ENCODE data around the gene NFIA.

The NFIA gene

GRCh38 chr1:61083807-61084440 is 1.6 kb downstream of the NFIA start:
- DNase-seq (ENCODE audit: low read depth, low spot score): peak; percentile 32

DNA sequence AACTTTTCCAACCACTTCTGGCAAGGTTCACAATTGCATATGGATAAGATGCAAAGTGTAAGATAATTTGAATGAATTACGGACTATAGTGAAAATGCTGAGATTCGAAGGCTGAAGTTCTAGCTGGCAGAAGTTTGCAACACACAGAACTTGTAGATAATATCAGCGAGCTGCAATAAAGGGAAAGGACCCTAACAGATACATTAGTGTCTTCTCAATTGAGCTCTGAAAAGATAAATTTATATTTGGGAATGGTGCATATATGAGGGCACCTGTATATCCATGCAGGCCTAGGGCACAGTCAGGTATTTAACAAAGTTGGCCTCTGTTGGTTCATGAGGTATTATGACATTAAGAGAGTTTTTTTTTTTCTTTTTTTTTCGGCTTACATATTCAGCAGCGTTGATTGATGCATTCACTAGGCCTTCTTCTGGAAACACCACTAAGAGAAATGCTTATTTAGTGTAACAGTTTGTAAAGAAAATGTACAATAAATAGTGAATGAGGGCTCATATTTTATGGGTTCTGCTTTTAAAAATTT is 2.2 kb downstream of the NFIA start:
- peak; percentile 39 for DNase-seq (ENCODE audit: low read depth, low spot score)

DNA sequence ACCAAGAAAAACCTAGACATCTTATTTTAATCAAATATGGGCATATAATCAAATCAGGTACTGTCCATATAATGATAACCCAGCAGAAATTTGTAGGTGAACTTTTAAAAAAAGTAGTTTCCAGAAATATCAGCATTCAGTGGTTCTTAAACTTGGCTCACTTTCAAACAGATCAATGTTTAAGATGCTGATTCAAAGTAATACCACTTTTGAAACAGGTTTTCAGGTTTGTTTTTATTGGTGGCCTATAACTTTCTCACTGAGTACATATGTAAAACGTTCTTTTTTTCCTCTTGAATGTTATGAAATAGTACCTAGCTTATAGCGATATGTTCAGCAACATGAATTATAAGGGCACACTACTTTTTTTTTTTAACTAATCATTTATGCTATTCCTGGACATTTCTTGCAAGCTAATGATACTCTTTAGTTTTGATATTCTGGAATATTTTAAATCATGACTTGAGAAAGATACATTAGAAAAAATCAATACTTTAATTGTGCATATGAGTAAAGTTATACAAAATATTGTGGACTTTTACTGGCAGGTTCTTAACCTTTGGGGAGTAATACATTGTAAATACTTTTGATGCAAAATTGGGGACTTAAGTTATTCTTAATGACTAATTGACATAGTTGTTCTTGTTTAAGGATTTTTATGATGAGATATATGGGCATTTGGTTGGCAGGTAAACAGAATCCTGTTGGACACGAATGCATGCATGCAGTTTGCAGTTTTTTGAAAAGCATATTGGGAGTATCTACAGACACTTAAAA is 3.0 kb downstream of the NFIA start:
- no peak for DNase-seq (ENCODE audit: low read depth, low spot score)

DNA sequence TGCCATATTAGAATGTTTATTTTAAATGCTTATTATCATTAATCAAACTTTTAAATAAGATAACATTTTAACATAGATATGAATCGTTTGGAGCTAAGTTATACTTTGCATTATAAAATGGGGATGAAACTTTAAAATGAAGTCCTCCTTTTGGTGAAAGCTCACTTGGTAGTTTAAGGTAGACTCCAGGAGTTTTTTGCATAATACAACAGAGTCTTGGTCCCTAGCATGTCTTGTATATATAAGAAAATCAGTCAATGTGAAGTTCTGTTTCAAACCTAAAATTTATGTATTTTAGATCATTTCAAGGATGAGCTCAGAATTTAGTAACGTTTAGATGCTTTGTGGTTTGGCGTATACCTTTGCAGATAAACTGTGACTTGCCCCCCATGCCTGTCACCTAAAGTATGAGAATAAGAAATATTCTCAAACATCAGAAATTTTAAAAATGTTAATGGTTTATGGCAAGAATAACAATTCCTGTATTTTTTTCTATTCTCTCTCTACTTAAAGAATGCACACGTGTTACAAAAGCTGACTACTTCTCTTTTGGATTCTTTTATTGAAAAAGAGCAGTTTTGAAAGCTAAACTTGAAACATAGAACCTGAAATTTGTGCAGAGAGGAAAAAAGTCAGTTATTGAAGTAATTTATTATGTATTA is 3.8 kb downstream of the NFIA start:
- DNase-seq (ENCODE audit: low read depth, low spot score): no peak

DNA sequence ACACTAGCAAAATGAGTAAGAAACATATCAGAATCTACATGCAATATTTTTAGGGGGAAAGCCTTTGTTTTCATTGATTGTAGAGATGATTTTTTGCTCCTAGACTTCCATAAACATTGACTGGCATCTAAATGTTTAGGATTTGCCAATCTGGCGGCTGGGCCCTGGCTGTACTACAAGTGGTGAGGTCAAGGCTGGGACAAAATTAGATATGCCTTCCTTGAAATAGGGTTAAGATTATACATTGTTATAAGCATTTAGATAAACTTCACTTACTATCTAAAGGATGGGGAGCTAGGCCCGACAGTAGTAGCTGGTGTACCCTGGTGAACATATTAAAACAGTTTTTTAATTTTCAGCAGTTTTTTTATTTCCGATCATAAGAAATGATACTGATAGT is 5.2 kb downstream of the NFIA start:
- no peak for DNase-seq (ENCODE audit: low read depth, low spot score)

DNA sequence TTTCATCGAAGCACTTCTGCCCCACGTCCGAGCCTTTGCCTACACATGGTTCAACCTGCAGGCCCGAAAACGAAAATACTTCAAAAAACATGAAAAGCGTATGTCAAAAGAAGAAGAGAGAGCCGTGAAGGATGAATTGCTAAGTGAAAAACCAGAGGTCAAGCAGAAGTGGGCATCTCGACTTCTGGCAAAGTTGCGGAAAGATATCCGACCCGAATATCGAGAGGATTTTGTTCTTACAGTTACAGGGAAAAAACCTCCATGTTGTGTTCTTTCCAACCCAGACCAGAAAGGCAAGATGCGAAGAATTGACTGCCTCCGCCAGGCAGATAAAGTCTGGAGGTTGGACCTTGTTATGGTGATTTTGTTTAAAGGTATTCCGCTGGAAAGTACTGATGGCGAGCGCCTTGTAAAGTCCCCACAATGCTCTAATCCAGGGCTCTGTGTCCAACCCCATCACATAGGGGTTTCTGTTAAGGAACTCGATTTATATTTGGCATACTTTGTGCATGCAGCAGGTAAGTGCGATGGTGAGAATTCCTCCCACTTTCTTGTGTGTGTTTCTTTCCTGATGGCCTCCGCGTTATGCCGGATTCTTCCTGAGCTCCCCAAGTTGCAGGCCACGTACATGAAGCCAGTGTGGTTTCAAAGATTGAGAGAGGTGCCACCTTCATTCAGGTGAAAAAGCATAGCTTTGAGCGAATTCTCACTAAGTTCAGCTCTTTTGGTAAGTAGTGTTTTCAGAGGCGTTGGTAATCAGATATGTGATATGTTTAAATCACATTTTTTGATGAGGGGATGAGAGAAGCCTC is 6.0 kb downstream of the NFIA start:
- no peak for DNase-seq (ENCODE audit: low read depth, low spot score)

DNA sequence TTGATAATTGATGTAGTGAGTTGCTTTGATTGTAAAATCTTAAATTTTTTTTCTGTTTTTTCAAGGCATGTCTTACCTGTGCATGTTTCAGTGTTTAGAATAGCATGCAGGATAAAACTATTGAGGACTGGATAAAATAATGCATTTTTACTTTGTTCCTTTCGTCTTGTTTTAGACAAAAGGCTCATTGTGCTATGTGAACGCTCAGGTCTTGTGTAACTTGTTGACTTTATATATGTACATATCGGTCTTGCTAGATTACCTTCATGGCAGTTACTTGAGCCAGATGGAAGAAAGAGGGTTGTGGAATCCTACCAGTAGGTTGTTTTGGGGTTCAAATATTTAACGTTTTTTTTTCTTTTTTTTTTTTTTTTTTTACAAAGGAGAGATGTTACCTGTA is 7.0 kb downstream of the NFIA start:
- no peak for DNase-seq (ENCODE audit: low read depth, low spot score)

DNA sequence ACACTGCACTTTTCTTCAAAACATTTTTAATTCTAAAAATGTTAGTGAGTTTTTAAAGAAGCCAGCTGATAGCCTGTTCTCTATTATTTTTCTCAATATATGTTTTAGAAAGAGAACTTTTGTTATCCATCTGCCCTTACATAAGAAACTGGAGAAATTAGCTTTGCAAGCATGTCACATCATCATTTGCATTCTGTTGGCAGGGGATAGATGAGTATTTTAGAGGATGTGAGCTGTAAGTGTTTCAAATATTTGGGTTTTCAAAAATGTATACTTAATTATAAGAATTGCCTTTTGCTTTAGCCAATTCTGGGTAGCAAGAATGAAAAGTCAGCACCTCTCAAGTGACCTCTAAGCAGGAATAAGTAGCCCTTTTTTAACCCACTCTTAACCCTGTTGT is 7.4 kb downstream of the NFIA start:
- no peak for DNase-seq (ENCODE audit: low read depth, low spot score)

GRCh38 chr1:61090546-61091202 is 8.3 kb downstream of the NFIA start:
- no peak for DNase-seq (ENCODE audit: low read depth, low spot score)

DNA sequence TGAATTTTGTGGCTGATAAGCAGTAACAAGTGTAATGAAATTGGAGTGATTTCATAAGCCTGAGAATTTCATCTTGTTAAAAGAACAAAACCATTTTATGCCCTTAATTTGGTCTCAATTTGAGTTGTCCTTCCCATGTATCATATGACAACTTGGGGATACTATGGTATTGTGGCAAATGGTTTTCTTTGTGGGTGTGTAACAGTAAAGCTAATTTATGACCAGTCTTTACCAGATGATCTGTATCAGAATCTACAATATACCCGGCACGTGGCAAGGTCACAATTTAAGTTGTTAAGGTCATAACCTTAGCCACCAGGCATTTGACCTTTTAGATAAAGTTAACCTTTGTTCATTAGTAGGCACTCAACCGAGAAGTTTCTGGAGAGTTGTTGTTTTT is 9.1 kb downstream of the NFIA start:
- DNase-seq (ENCODE audit: low read depth, low spot score): no peak

DNA sequence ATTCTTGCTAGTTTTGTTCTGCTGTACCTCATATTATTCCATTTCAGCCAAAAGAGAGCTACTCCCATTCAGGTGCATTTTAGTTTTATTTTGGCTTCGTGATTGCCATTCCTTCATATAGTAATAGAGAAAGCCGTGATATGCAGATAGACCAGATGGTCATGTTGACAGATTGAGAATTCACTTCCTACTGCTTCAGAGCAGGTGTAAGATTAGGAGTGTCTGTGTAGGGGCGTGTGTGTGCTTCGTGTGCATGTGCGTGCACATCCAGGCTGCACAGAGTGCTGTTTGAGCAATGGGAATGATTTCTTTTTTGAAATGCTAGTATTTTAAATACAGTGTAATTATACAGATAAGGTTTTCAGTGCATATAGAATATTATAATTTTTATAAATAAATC is 10.3 kb downstream of the NFIA start:
- DNase-seq (ENCODE audit: low read depth, low spot score): no peak

- DNase-seq (ENCODE audit: low read depth, low spot score): peak; percentile 63
Observed at GRCh38 chr1:61093525-61094137, 11.3 kb downstream of the NFIA start.

DNA sequence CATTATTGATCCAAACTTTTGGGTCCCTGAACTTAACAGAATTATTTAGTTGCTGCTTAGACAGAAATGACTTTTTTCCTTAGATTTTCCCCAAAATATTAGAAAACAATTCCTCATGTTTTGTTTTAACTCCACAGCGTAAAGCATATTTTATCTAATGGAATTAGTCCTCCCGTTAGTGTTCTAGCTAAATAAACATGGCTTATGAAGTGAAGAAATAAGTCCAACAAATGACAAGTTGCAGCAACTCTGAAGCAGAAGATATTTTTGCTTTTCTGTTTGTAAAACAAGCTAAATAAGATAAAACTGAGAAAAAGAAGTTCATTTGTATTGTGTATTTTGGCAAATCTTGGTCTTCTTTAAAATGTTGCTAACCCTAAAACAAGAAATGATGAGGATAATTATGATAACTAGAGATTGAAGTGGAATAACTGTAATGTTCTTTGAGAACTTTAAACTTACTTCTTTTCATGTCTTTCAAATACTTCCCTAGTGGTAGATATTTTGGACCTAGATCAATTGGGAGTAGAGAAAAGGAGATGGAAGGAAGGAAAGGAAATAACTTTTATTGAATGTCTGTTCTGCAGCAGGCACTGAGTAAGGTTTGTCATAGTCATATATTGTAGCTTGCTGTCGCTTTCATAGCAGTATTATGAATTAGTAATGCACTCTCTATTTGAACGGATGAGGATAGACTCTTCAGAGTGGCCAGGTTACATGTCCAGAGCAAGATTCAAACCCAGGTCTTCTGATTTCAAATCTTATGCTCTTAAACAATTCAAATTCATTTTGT is 12.5 kb downstream of the NFIA start:
- DNase-seq (ENCODE audit: low read depth, low spot score): no peak

GRCh38 chr1:61095470-61095812 is 13.1 kb downstream of the NFIA start:
- DNase-seq (ENCODE audit: low read depth, low spot score): no peak

DNA sequence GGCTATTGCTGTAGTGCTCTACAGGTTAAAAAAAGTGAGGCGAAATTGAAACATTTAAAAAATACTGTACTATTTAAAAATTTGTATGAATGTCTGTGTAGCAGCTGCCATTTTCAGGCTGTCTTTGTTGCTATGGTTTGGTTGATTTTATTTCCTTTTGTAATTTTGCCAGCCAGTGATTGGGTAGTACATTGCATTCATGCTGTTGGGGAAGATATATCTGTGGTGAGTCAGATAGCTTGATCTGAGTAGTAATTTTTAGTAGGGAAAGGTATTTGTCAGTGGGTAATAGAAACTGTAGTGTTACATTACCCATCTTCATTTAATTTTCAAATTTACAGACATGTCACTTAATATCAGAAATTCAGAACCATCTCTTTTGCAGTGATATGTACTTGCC is 15.0 kb downstream of the NFIA start:
- DNase-seq (ENCODE audit: low read depth, low spot score): peak; percentile 57

DNA sequence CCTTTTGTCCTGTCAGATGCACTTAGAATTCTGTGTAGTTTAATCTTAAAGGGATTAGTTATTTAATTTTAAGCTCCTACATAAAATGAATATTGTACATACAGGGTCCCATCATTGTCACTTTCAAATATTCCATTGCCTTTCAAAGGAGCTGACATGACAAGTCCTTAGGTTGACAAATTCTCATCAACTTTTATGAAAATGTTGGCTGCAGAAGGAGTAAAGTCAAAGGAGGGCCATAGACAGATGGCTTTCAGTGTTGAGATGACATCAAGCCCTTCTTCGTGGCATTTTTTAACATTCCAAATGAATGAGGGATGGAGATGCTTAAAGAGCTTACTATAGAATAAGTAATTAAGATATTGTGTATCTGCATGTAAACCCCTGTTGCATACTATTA is 15.4 kb downstream of the NFIA start:
- no peak for DNase-seq (ENCODE audit: low read depth, low spot score)

- no peak for DNase-seq (ENCODE audit: low read depth, low spot score)
Observed at GRCh38 chr1:61098333-61098732, 16.0 kb downstream of the NFIA start.

DNA sequence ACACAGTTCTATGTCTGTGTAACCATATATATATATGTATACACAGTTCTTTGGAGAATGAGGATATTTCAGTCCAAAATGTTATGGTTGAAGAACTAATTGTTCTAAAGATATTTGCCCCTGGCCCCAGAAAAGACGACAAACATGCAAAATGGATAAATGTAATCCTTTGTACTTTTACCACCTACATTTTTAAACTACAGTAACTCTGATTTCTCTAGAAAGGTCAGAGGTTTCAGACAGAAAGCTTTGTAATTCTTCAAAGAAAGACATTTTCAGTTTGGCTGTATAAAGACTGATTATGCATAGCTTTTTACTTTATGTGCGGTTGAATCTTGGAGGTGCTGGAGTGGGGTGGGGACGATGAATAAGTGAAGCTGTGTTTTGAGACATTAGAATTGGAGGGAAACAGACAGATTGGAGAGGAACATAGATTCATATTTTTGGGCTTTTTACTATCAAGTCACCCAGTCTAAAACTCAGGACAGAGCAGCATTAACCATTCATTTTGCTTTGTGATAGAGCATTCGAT is 16.6 kb downstream of the NFIA start:
- no peak for DNase-seq (ENCODE audit: low read depth, low spot score)

DNA sequence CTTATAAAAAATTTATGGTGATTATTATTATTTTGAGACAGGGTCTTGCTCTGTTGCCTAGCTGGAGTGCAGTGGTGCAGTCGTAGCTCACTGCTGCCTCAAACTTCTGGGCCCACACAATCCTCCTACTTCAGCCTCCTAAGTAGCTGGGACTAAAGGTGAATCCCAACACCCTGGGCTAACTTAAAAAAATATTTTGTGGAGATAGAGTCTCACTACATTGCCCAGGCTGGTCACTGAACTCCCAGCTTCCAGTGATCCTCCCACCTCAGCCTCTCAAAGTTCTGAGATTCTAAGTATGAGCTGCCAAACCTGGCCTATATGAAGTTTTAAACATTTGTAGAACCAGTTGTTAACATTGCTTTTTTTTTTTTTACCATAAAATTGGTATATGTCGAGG is 18.2 kb downstream of the NFIA start:
- no peak for DNase-seq (ENCODE audit: low read depth, low spot score)

- DNase-seq (ENCODE audit: low read depth, low spot score): no peak
Observed at GRCh38 chr1:61101536-61101935, 19.2 kb downstream of the NFIA start.
